ENCODE measurements around the gene PCYOX1L.
A peak's percentile ranks its signal among the peaks of the same experiment; 100 is the strongest.

The PCYOX1L gene

GRCh38 chr5:149320791-149321330 is 37.0 kb upstream of the PCYOX1L start:
- DNase-seq: peak; percentile 47 to 75
- H3K9me3 ChIP-seq: no peaks in the 10 kb centered on the region
- TF ChIP-seq CTCF (IDR thresholded peaks at IDR 0.05): no peak
- peaks cover 0 to 10% (median 3%) of the 10 kb centered on the region in 4 donors for H3K4me1 ChIP-seq
- no peaks in the 10 kb centered on the region for H3K27me3 ChIP-seq
- H3K4me3 ChIP-seq: no peak overlapping the region
- intact Hi-C loops (cut with DNase I; ENCODE audit: low total_unique reads): no loop called here
- peak overlapping the region in 1 of 2 donors; percentile 17 for H3K27ac ChIP-seq
- H3K36me3 ChIP-seq: peaks cover 0 to 8% (median 0%) of the 10 kb centered on the region in 3 donors

- intact Hi-C loops (cut with DNase I; ENCODE audit: low total_unique reads): no loop called here
- no peak for TF ChIP-seq CTCF (IDR thresholded peaks at IDR 0.05)
- no peak overlapping the region for H3K27ac ChIP-seq
- H3K36me3 ChIP-seq: peaks cover 0 to 8% (median 0%) of the 10 kb centered on the region in 3 donors
- H3K9me3 ChIP-seq: no peaks in the 10 kb centered on the region
- no peak for DNase-seq
- H3K4me1 ChIP-seq: peaks cover 0 to 10% (median 3%) of the 10 kb centered on the region in 4 donors
- H3K4me3 ChIP-seq: no peak overlapping the region
- no peaks in the 10 kb centered on the region for H3K27me3 ChIP-seq
Measured at GRCh38 chr5:149322518-149322917, 35.3 kb upstream of the PCYOX1L start.

GRCh38 chr5:149323210-149323609 is 34.6 kb upstream of the PCYOX1L start:
- no peaks in the 10 kb centered on the region for H3K9me3 ChIP-seq
- peaks cover 0 to 8% (median 0%) of the 10 kb centered on the region in 3 donors for H3K36me3 ChIP-seq

GRCh38 chr5:149323621-149324205 is 34.1 kb upstream of the PCYOX1L start:
- Histone ChIP-seq H3K27me3 (no peaks in the 10 kb centered on the region), H3K4me1 (peaks cover 0 to 10% (median 3%) of the 10 kb centered on the region in 4 donors), H3K27ac (no peak overlapping the region), H3K36me3 (peaks cover 0 to 8% (median 0%) of the 10 kb centered on the region in 3 donors), H3K9me3 (no peaks in the 10 kb centered on the region), H3K4me3 (no peak overlapping the region)
- TF ChIP-seq CTCF (IDR thresholded peaks at IDR 0.05): no peak
- no peak for DNase-seq
- intact Hi-C loops (cut with DNase I; ENCODE audit: low total_unique reads): no loop called here

More at GRCh38 chr5:149323210-149323609, 34.6 kb upstream of the PCYOX1L start:
- intact Hi-C loops (cut with DNase I; ENCODE audit: low total_unique reads): no loop called here
- no peak overlapping the region for H3K27ac ChIP-seq
- H3K27me3 ChIP-seq: no peaks in the 10 kb centered on the region
- H3K4me1 ChIP-seq: peaks cover 0 to 10% (median 3%) of the 10 kb centered on the region in 4 donors
- no peak for TF ChIP-seq CTCF (IDR thresholded peaks at IDR 0.05)
- DNase-seq: no peak
- no peak overlapping the region for H3K4me3 ChIP-seq

GRCh38 chr5:149324641-149325040 is 33.2 kb upstream of the PCYOX1L start:
- peaks cover 0 to 3% (median 0%) of the 10 kb centered on the region in 3 donors for H3K36me3 ChIP-seq
- intact Hi-C loops (cut with DNase I; ENCODE audit: low total_unique reads): no loop called here
- DNase-seq: no peak

More at GRCh38 chr5:149324641-149325040, 33.2 kb upstream of the PCYOX1L start:
- Histone ChIP-seq H3K27ac (no peak overlapping the region), H3K9me3 (no peaks in the 10 kb centered on the region), H3K4me3 (no peak overlapping the region), H3K27me3 (no peaks in the 10 kb centered on the region), H3K4me1 (peaks cover 0 to 10% (median 3%) of the 10 kb centered on the region in 4 donors)
- TF ChIP-seq CTCF (IDR thresholded peaks at IDR 0.05): no peak
